NCI-H2081 (cell line): ENCODE measurements around the gene TXNDC2.

Source experiments
- DNase-seq, 2 experiments: peaks; one replicate each; lab custom pipeline; 2025; lab: John Stamatoyannopoulos, UW

Gene TXNDC2

GRCh38 chr18:9931678-9932077, 45.9 kb downstream of the TXNDC2 start:
- no peak for DNase-seq

- DNase-seq, result no peak
These were observed 48.1 kb downstream of the TXNDC2 start for GRCh38 chr18:9933865-9934264.

DNA sequence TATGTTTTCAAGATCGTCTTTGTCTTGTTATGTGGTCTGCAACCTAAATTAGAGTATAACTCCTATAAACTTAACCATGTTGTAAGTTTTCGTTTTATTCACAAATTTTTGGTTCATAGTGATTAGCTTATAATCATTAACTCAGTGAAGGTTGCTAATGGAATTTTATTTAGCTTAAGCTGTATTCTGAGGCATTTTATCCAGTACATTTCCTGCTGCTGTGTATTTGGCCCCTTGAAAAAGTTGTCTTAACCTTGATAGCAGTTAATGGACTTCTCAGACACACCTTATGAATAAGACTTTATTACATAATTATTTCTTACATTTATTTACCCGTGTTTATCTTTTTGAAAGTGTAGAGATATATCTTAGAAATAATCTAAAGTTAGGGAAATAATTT, 48.5 kb downstream of the TXNDC2 start:
- DNase-seq, result no peak
